H9 (cell line): ENCODE data around the gene SCN1B. TPM values are rescaled to one million over a fixed set of nuclear protein-coding genes. Genes with fewer than 3 reads are reported as not detected.

Experiments
- DNase-seq: peaks from one replicate; pipeline ENCODE4 v3.0.0-alpha.2; 2017
- H2AFZ ChIP-seq: one replicate; pipeline ENCODE4 v1.6.1; 2013; ENCODE audit warnings: mild to moderate bottlenecking, low read length, control low read depth, moderate library complexity
- H2AK5ac ChIP-seq: 2 replicates; pipeline ENCODE4 v1.6.1; 2013; ENCODE audit warnings: low read length, control low read depth, mixed read lengths; ENCODE audit not compliant: insufficient read length
- H2BK120ac ChIP-seq: one replicate; pipeline ENCODE4 v1.6.1; 2013; ENCODE audit warnings: low read depth, mild to moderate bottlenecking, low read length, control low read depth, inconsistent platforms; ENCODE audit not compliant: poor library complexity, severe bottlenecking
- H2BK12ac ChIP-seq: 2 replicates; pipeline ENCODE4 v1.6.1; 2013; ENCODE audit warnings: low read length, control low read depth, mixed read lengths, low read depth; ENCODE audit not compliant: insufficient read length
- H2BK15ac ChIP-seq: 2 replicates; pipeline ENCODE4 v1.6.1; 2013; ENCODE audit warnings: low read depth, low read length, control low read depth
- H2BK20ac ChIP-seq: one replicate; pipeline ENCODE4 v1.6.1; 2013; ENCODE audit warnings: low read depth, mild to moderate bottlenecking, low read length, control low read depth, inconsistent platforms; ENCODE audit not compliant: poor library complexity, severe bottlenecking
- H2BK5ac ChIP-seq: 2 replicates; pipeline ENCODE4 v1.6.1; 2013; ENCODE audit warnings: low read length, control low read depth, mixed read lengths; ENCODE audit not compliant: insufficient read length
- H3K14ac ChIP-seq: 2 replicates; pipeline ENCODE4 v1.6.1; 2013; ENCODE audit warnings: low read length, control low read depth; ENCODE audit not compliant: insufficient read depth
- H3K18ac ChIP-seq: 2 replicates; pipeline ENCODE4 v1.6.1; 2013; ENCODE audit warnings: low read depth, mild to moderate bottlenecking, mixed read lengths, low read length, control low read depth; ENCODE audit not compliant: insufficient read length
- H3K23ac ChIP-seq: 2 replicates; pipeline ENCODE4 v1.6.1; 2013; ENCODE audit warnings: low read length, control low read depth, mixed read lengths, low read depth; ENCODE audit not compliant: insufficient read length
- H3K23me2 ChIP-seq: 2 replicates; pipeline ENCODE4 v1.6.1; 2013; ENCODE audit warnings: low read depth, mild to moderate bottlenecking, mixed read lengths, low read length, control low read depth; ENCODE audit not compliant: insufficient read length, poor library complexity, severe bottlenecking
- H3K27ac ChIP-seq: 2 replicates; pipeline ENCODE4 v1.5.1; 2013; ENCODE audit warnings: low read length, control low read depth, mixed read lengths, low read depth; ENCODE audit not compliant: insufficient read length
- H3K27me3 ChIP-seq: 2 replicates; pipeline ENCODE4 v1.6.1; 2013; ENCODE audit warnings: low read length, control low read depth, inconsistent platforms; ENCODE audit not compliant: insufficient read depth
- H3K4ac ChIP-seq: 2 replicates; pipeline ENCODE4 v1.6.1; 2013; ENCODE audit warnings: low read depth, mild to moderate bottlenecking, control low read depth, inconsistent platforms, low read length, moderate library complexity
- H3K4me1 ChIP-seq: 2 replicates; pipeline ENCODE4 v1.6.1; 2013; ENCODE audit warnings: low read length, control low read depth, inconsistent platforms; ENCODE audit not compliant: insufficient read depth
- H3K4me2 ChIP-seq: 2 replicates; pipeline ENCODE4 v1.6.1; 2013; ENCODE audit warnings: low read length, control low read depth, mixed read lengths; ENCODE audit not compliant: insufficient read length, insufficient read depth
- H3K56ac ChIP-seq: 2 replicates; pipeline ENCODE4 v1.6.1; 2013; ENCODE audit warnings: low read depth, mild to moderate bottlenecking, mixed read lengths, low read length, control low read depth; ENCODE audit not compliant: insufficient read length
- H3K79me1 ChIP-seq: 2 replicates; pipeline ENCODE4 v1.6.1; 2013; ENCODE audit warnings: low read depth, mild to moderate bottlenecking, moderate library complexity, low read length, control low read depth, inconsistent platforms; ENCODE audit not compliant: insufficient read depth, poor library complexity, severe bottlenecking
- H3K79me2 ChIP-seq: 2 replicates; pipeline ENCODE4 v1.6.1; 2013; ENCODE audit warnings: low read length, control low read depth, inconsistent platforms; ENCODE audit not compliant: insufficient read depth
- H3K9ac ChIP-seq: 2 replicates; pipeline ENCODE4 v1.6.1; 2013; ENCODE audit warnings: low read length, control low read depth, mixed read lengths; ENCODE audit not compliant: insufficient read length; ENCODE audit errors: extremely low read depth
- H3K9me3 ChIP-seq: one replicate; pipeline ENCODE4 v1.6.1; 2013; ENCODE audit warnings: low read depth, low read length, inconsistent platforms; ENCODE audit not compliant: control insufficient read depth
- H3T11ph ChIP-seq: one replicate; pipeline ENCODE4 v1.6.1; 2013; ENCODE audit warnings: mild to moderate bottlenecking, low read length, control low read depth, inconsistent platforms
- H4K20me1 ChIP-seq: one replicate; pipeline ENCODE4 v1.6.1; 2013; ENCODE audit not compliant: control insufficient read depth, insufficient read length, insufficient read depth
- H4K5ac ChIP-seq: 2 replicates; pipeline ENCODE4 v1.6.1; 2013; ENCODE audit warnings: low read depth, mild to moderate bottlenecking, mixed read lengths, low read length, control low read depth; ENCODE audit not compliant: insufficient read length
- H4K8ac ChIP-seq: replicated peaks from 2 replicates; pipeline ENCODE4 v1.6.1; 2013; ENCODE audit warnings: low read length, control low read depth, mixed read lengths, low read depth; ENCODE audit not compliant: insufficient read length
- H4K91ac ChIP-seq: 2 replicates; pipeline ENCODE4 v1.6.1; 2013; ENCODE audit warnings: low read depth, mild to moderate bottlenecking, moderate library complexity, mixed read lengths, low read length, control low read depth; ENCODE audit not compliant: insufficient read length
- H3K27ac Mint-ChIP-seq, 3 experiments: 2 replicates in 2 of 3; 3 replicates in 1 of 3; pipeline ENCODE4 v1.8.0; 2020 to 2021; ENCODE audit warnings: mixed read lengths in 3 of 3, mild to moderate bottlenecking in 1 of 3, moderate library complexity in 1 of 3
- H3K27me3 Mint-ChIP-seq: 2 replicates; pipeline ENCODE4 v1.8.0; 2021; ENCODE audit warnings: low read depth, mild to moderate bottlenecking, moderate library complexity, mixed read lengths
- H3K36me3 Mint-ChIP-seq, 3 experiments: 2 replicates in 2 of 3; 3 replicates in 1 of 3; pipeline ENCODE4 v1.8.0; 2020 to 2021; ENCODE audit warnings: low read depth in 3 of 3, mixed read lengths in 3 of 3; ENCODE audit not compliant: insufficient read depth in 1 of 3
- H3K4me1 Mint-ChIP-seq, 2 experiments: 2 replicates each; pipeline ENCODE4 v1.8.0; 2020; ENCODE audit warnings: mixed read lengths in 2 of 2
- H3K4me3 Mint-ChIP-seq, 2 experiments: 2 replicates in 1 of 2; 3 replicates in 1 of 2; pipeline ENCODE4 v1.8.0; 2020 to 2021; ENCODE audit warnings: mild to moderate bottlenecking in 2 of 2, mixed read lengths in 2 of 2, moderate library complexity in 1 of 2
- H3K9me3 Mint-ChIP-seq, 2 experiments: 2 replicates in 1 of 2; 3 replicates in 1 of 2; pipeline ENCODE4 v1.8.0; 2020; ENCODE audit warnings: mild to moderate bottlenecking in 2 of 2, mixed read lengths in 2 of 2, moderate library complexity in 1 of 2
- WGBS: extraction: QIAGEN DNeasy Blood & Tissue Kit; methylation state at CpG from one replicate; pipeline ENCODE4 v1.1.7; 2013; ENCODE audit warnings: missing lambda C conversion rate, low lambda C conversion rate, mixed read lengths; ENCODE audit not compliant: insufficient read length; ENCODE audit errors: extremely low coverage; 5-methylcytosine and 5-hydroxymethylcytosine counted together
- total RNA-seq: library from RNA; stranded (reverse); gene quantifications from 2 replicates; pipeline ENCODE4 v1.2.1, GENCODE V29; 2021
- TF ChIP-seq, protein P1 (sequence below): fragments of 200-600 bp; sonication (generic); conservative IDR thresholded peaks from 3 replicates; pipeline ENCODE4 v1.8.0; 2021; ENCODE audit warnings: antibody characterized with exemption, mild to moderate bottlenecking

The SCN1B gene
- total RNA-seq, 1 experiment from 2014 or later: 3.8 TPM

GRCh38 chr19:35048911-35049411 lies 18.7 kb downstream of the SCN1B start:
- no peak overlapping the region for H2BK20ac ChIP-seq
- Mint-ChIP-seq H3K27ac (peak overlapping the region in 2 of 3 experiments; percentile 2 to 19; a peak in 1 of 7 replicates), H3K9me3 (no peaks in the 10 kb centered on the region), H3K4me3 (no peak overlapping the region), H3K27me3 (peaks cover 2% of the 10 kb centered on the region), H3K4me1 (peaks cover 22 to 31% of the 10 kb centered on the region in 2 experiments), H3K36me3 (peaks cover 4 to 15% (median 10%) of the 10 kb centered on the region in 3 experiments; a peak in 4 of 7 replicates)
- H3T11ph ChIP-seq: no peak overlapping the region
- H2AK5ac ChIP-seq: no peak overlapping the region
- no peak overlapping the region for H2BK120ac ChIP-seq
- no peak overlapping the region for H4K91ac ChIP-seq
- no peaks in the 10 kb centered on the region for H3K27me3 ChIP-seq
- H2BK5ac ChIP-seq: no peak overlapping the region
- no peaks in the 10 kb centered on the region for H3K23me2 ChIP-seq
- no peak overlapping the region for H3K18ac ChIP-seq
- H3K14ac ChIP-seq: no peak overlapping the region; the same call in 1 of the 2 replicates
- WGBS: no CpG with 5 or more reads among the region's 12 CpGs
- TF ChIP-seq, protein P1, sequence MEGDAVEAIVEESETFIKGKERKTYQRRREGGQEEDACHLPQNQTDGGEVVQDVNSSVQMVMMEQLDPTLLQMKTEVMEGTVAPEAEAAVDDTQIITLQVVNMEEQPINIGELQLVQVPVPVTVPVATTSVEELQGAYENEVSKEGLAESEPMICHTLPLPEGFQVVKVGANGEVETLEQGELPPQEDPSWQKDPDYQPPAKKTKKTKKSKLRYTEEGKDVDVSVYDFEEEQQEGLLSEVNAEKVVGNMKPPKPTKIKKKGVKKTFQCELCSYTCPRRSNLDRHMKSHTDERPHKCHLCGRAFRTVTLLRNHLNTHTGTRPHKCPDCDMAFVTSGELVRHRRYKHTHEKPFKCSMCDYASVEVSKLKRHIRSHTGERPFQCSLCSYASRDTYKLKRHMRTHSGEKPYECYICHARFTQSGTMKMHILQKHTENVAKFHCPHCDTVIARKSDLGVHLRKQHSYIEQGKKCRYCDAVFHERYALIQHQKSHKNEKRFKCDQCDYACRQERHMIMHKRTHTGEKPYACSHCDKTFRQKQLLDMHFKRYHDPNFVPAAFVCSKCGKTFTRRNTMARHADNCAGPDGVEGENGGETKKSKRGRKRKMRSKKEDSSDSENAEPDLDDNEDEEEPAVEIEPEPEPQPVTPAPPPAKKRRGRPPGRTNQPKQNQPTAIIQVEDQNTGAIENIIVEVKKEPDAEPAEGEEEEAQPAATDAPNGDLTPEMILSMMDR: no peak
- H3K79me1 ChIP-seq: no peaks in the 10 kb centered on the region
- no peak overlapping the region for H3K23ac ChIP-seq
- peak; percentile 25 for DNase-seq
- H3K79me2 ChIP-seq: no peaks in the 10 kb centered on the region
- no peaks in the 10 kb centered on the region for H3K9me3 ChIP-seq
- H3K27ac ChIP-seq: no peak overlapping the region
- no peak overlapping the region for H3K4ac ChIP-seq
- H3K4me2 ChIP-seq: no peak overlapping the region
- peaks cover 4% of the 10 kb centered on the region for H4K20me1 ChIP-seq
- no peak overlapping the region for H2AFZ ChIP-seq
- no peak overlapping the region for H2BK12ac ChIP-seq
- no peak overlapping the region for H3K56ac ChIP-seq
- H4K8ac ChIP-seq: no peak overlapping the region
- no peak overlapping the region for H3K9ac ChIP-seq
- no peak overlapping the region for H2BK15ac ChIP-seq
- H4K5ac ChIP-seq: no peak overlapping the region
- H3K4me1 ChIP-seq: peaks cover 5% of the 10 kb centered on the region; the same call in 1 of the 2 replicates
